Lower lobe of right lung (tissue), 2 donors: ENCODE measurements around the gene XPNPEP1. TPM values are rescaled to one million over a fixed set of nuclear protein-coding genes. Genes with fewer than 3 reads are reported as not detected.
A peak's percentile ranks its signal among the peaks of the same experiment; 100 is the strongest.

ENCODE experiments used
- ATAC-seq, 2 donors: fragments of 200-7000 bp; cut with Tn5 transposase; one replicate each; pipeline ENCODE4 v1.9.1; 2020 to 2022; ENCODE audit warnings: mild to moderate bottlenecking in 2 of 2, moderate library complexity in 2 of 2
- DNase-seq: peaks from one replicate; pipeline ENCODE4 v3.0.0-alpha.2; 2020
- H3K27ac ChIP-seq: fragments of 200-600 bp; one replicate; pipeline ENCODE4 v1.8.0; 2022
- H3K27me3 ChIP-seq: fragments of 200-600 bp; one replicate; pipeline ENCODE4 v1.8.0; 2022; ENCODE audit warnings: low read depth
- H3K36me3 ChIP-seq: fragments of 200-600 bp; one replicate; pipeline ENCODE4 v1.8.0; 2022; ENCODE audit warnings: mild to moderate bottlenecking
- H3K4me1 ChIP-seq: fragments of 200-600 bp; one replicate; pipeline ENCODE4 v1.8.0; 2022
- H3K4me3 ChIP-seq: fragments of 200-600 bp; one replicate; pipeline ENCODE4 v1.8.0; 2022; ENCODE audit warnings: mild to moderate bottlenecking
- H3K9me3 ChIP-seq: fragments of 200-600 bp; one replicate; pipeline ENCODE4 v1.8.0; 2022
- CTCF ChIP-seq: fragments of 200-600 bp; IDR thresholded peaks from one replicate; pipeline ENCODE4 v1.8.0; 2022; ENCODE audit warnings: antibody characterized with exemption, mild to moderate bottlenecking
- intact Hi-C: fragments of 100-400 bp; cut with DNase I; formaldehyde crosslinking; loops from one replicate; pipeline ENCODE4 v1.11.0; 2022
- total RNA-seq: library from RNA; stranded (reverse); fragmentation: NEBNext Ultra II Directional; extraction: Animal tissue kit (Norgen Biotek cat#: 25700); gene quantifications from one replicate; pipeline ENCODE4 v1.2.1, GENCODE V29; 2021
- donor health status: DM: no; HTN: yes; CAD: no; lungs with severe emphysema.

XPNPEP1 gene
- total RNA-seq, 1 donor from 2014 or later, result 52.1 TPM

- intact Hi-C loops, result no loop called here
- Histone ChIP-seq H3K27ac (no peak overlapping the region), H3K4me3 (no peak overlapping the region), H3K4me1 (peaks cover 15% of the 10 kb centered on the region), H3K36me3 (peaks cover 90% of the 10 kb centered on the region), H3K9me3 (no peaks in the 10 kb centered on the region), H3K27me3 (no peaks in the 10 kb centered on the region)
- DNase-seq (no peak), ATAC-seq (no peak)
- TF ChIP-seq CTCF, result no peak
These were observed 41.6 kb downstream of the XPNPEP1 start for GRCh38 chr10:109881769-109882057.

GRCh38 chr10:109880886-109881768, 42.2 kb downstream of the XPNPEP1 start:
- Histone ChIP-seq H3K4me1 (peaks cover 19% of the 10 kb centered on the region), H3K27ac (no peak overlapping the region), H3K36me3 (peaks cover 90% of the 10 kb centered on the region), H3K27me3 (no peaks in the 10 kb centered on the region), H3K9me3 (no peaks in the 10 kb centered on the region), H3K4me3 (no peak overlapping the region)
- DNase-seq (no peak), ATAC-seq (no peak)
- no peak for TF ChIP-seq CTCF
- intact Hi-C loops, result no loop called here

GRCh38 chr10:109877546-109877945, 45.8 kb downstream of the XPNPEP1 start:
- ATAC-seq (no peak), DNase-seq (no peak)
- H3K9me3 ChIP-seq, result no peaks in the 10 kb centered on the region
- H3K27ac ChIP-seq, result no peak overlapping the region
- no peak overlapping the region for H3K4me3 ChIP-seq
- peaks cover 7% of the 10 kb centered on the region for H3K4me1 ChIP-seq
- peaks cover 98% of the 10 kb centered on the region for H3K36me3 ChIP-seq
- H3K27me3 ChIP-seq, result no peaks in the 10 kb centered on the region
- no peak for TF ChIP-seq CTCF
- intact Hi-C loops, result no loop called here

- no peak for TF ChIP-seq CTCF
- DNase-seq, result no peak
- H3K27me3 ChIP-seq, result no peaks in the 10 kb centered on the region
- H3K36me3 ChIP-seq, result peaks cover 98% of the 10 kb centered on the region
- no peaks in the 10 kb centered on the region for H3K9me3 ChIP-seq
- peak; percentile 59 to 73 for ATAC-seq
- peaks cover 7% of the 10 kb centered on the region for H3K4me1 ChIP-seq
- H3K27ac ChIP-seq, result peak overlapping the region; percentile 50
- H3K4me3 ChIP-seq, result no peak overlapping the region
- intact Hi-C loops, result no loop called here
These were observed 47.2 kb downstream of the XPNPEP1 start for GRCh38 chr10:109875828-109876821.

GRCh38 chr10:109875151-109875568, 48.2 kb downstream of the XPNPEP1 start:
- Histone ChIP-seq H3K4me1 (peaks cover 7% of the 10 kb centered on the region), H3K9me3 (no peaks in the 10 kb centered on the region), H3K27me3 (no peaks in the 10 kb centered on the region), H3K36me3 (peaks cover 96% of the 10 kb centered on the region), H3K27ac (peak overlapping the region; percentile 7), H3K4me3 (no peak overlapping the region)
- intact Hi-C loops, result no loop called here
- no peak for TF ChIP-seq CTCF
- ATAC-seq (peak; percentile 60 to 68), DNase-seq (no peak)
